Progenitor cell of endocrine pancreas (in vitro differentiated cells): ENCODE results near the gene CAV2. TPM values are rescaled to one million over a fixed set of nuclear protein-coding genes. Genes with fewer than 3 reads are reported as not detected.

Experiments
- DNase-seq: peaks from one replicate; pipeline ENCODE4 v3.0.0; 2021; ENCODE audit warnings: low spot score; ENCODE audit not compliant: unreplicated experiment
- H3K27ac Mint-ChIP-seq: 2 replicates; pipeline ENCODE4 v1.8.0; 2021; ENCODE audit warnings: mild to moderate bottlenecking, moderate library complexity, mixed read lengths
- H3K27me3 Mint-ChIP-seq: 2 replicates; pipeline ENCODE4 v1.8.0; 2021; ENCODE audit warnings: mixed read lengths
- H3K36me3 Mint-ChIP-seq: 2 replicates; pipeline ENCODE4 v1.8.0; 2022; ENCODE audit warnings: mixed read lengths; ENCODE audit not compliant: insufficient read depth
- H3K4me1 Mint-ChIP-seq: 2 replicates; pipeline ENCODE4 v1.8.0; 2021; ENCODE audit warnings: low read depth, mixed read lengths
- H3K4me3 Mint-ChIP-seq: 2 replicates; pipeline ENCODE4 v1.8.0; 2021; ENCODE audit warnings: low read depth, mild to moderate bottlenecking, moderate library complexity, mixed read lengths
- H3K9me3 Mint-ChIP-seq: 2 replicates; pipeline ENCODE4 v1.8.0; 2021; ENCODE audit warnings: low read depth, mixed read lengths
- total RNA-seq: library from RNA; stranded (reverse); gene quantifications from 2 replicates; pipeline ENCODE4 v1.2.1, GENCODE V29; 2021
- TF ChIP-seq, protein P1 (sequence below): fragments of 200-600 bp; sonication (generic); IDR thresholded peaks from one replicate; pipeline ENCODE4 v1.5.0; 2021; ENCODE audit warnings: antibody characterized with exemption, mild to moderate bottlenecking; ENCODE audit not compliant: unreplicated experiment

Gene CAV2
- total RNA-seq, 1 donor from 2014 or later = 9.4 TPM

DNA sequence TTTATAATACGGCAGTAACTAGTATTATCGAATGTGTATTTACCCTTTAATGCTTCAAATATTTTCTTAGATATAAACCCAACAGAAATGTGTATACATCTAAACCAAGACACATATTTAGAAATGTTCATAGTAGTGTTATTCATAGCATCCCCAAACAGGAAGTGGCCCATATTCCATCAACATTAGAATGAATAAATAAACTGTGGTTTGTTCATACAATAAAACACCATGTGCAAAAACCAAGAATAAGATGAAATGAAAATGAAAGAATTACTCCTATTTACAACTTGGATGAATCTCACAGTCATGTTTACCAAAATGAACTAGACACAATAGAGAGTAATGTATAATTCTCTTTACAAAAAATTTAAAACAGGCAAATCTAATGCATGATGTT lies 9.2 kb upstream of the CAV2 start:
- Mint-ChIP-seq H3K36me3 (no peaks in the 10 kb centered on the region), H3K27me3 (no peaks in the 10 kb centered on the region), H3K9me3 (no peaks in the 10 kb centered on the region), H3K27ac (no peak overlapping the region), H3K4me1 (peaks cover 4% of the 10 kb centered on the region), H3K4me3 (no peak overlapping the region)
- no peak for DNase-seq
- TF ChIP-seq, protein P1, sequence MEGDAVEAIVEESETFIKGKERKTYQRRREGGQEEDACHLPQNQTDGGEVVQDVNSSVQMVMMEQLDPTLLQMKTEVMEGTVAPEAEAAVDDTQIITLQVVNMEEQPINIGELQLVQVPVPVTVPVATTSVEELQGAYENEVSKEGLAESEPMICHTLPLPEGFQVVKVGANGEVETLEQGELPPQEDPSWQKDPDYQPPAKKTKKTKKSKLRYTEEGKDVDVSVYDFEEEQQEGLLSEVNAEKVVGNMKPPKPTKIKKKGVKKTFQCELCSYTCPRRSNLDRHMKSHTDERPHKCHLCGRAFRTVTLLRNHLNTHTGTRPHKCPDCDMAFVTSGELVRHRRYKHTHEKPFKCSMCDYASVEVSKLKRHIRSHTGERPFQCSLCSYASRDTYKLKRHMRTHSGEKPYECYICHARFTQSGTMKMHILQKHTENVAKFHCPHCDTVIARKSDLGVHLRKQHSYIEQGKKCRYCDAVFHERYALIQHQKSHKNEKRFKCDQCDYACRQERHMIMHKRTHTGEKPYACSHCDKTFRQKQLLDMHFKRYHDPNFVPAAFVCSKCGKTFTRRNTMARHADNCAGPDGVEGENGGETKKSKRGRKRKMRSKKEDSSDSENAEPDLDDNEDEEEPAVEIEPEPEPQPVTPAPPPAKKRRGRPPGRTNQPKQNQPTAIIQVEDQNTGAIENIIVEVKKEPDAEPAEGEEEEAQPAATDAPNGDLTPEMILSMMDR = no peak

DNA sequence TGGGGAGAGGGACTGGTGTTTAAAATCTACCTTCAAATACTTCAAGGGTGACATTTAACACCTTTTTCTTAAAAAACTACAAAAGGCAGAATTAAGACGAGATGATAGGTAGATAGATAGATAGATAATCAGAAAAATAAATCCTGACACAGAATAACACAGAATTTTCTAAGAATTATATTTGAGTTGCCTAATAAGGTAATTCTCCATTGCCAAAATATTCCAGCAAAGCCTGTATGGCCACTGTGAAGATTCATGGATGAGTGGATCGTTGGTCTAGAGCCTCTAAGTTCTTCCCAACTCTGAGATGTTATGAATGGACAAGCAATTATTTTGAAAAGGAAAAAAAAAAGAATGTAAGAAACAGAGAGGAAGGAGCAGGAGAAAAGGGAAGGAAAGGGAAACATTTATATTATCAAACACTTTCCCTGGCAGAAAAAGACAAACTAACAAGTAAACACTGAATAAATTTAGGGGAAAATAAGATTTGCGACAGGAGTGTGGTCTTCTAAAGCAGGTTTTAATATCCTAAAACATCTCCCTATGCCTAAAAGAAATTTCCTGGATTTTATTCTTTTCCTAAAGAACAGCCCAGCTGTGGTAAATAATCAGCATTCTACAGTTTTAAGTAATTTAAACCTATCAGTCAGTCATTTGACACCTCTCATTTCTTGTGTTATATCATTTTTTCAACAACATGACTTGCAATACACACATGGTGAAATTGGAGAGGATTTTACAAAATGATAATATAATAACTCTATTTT lies 7.5 kb upstream of the CAV2 start:
- no peaks in the 10 kb centered on the region for H3K27me3 Mint-ChIP-seq
- no peak overlapping the region for H3K27ac Mint-ChIP-seq
- H3K4me3 Mint-ChIP-seq = no peak overlapping the region
- H3K9me3 Mint-ChIP-seq = no peaks in the 10 kb centered on the region
- TF ChIP-seq, protein P1 = no peak
- no peak for DNase-seq
- peaks cover 4% of the 10 kb centered on the region for H3K4me1 Mint-ChIP-seq
- no peaks in the 10 kb centered on the region for H3K36me3 Mint-ChIP-seq

DNA sequence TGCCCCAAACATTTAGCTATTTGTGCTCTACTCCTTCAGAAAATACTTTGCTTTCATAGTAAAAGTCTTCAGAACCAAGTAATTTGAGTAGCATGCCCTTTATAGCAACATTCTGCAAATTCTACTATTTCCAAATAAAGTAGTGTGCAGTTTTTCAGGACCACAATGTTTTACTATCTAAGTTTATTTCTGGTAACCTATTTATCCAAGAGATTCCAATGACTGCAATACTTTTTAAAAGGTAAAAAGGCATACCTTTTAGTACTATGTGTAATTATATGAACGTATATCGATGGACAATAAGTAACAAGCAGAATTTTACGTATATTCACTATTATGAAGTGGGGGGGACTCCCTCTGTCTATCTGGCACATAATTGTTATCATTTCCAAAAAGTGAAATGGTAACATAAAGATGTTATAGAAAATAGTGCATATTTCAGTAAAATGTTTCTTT lies 6.9 kb upstream of the CAV2 start:
- Mint-ChIP-seq H3K36me3 (no peaks in the 10 kb centered on the region), H3K4me1 (peaks cover 4% of the 10 kb centered on the region), H3K27ac (no peak overlapping the region), H3K27me3 (no peaks in the 10 kb centered on the region), H3K9me3 (peaks cover 2% of the 10 kb centered on the region), H3K4me3 (no peak overlapping the region)
- no peak for DNase-seq
- TF ChIP-seq, protein P1 = no peak

GRCh38 chr7:116493449-116493848 lies 6.1 kb upstream of the CAV2 start:
- no peak overlapping the region for H3K27ac Mint-ChIP-seq
- H3K9me3 Mint-ChIP-seq = peaks cover 2% of the 10 kb centered on the region
- H3K27me3 Mint-ChIP-seq = peaks cover 4% of the 10 kb centered on the region
- no peaks in the 10 kb centered on the region for H3K36me3 Mint-ChIP-seq
- no peak overlapping the region for H3K4me3 Mint-ChIP-seq
- no peak for DNase-seq
- H3K4me1 Mint-ChIP-seq = peaks cover 4% of the 10 kb centered on the region
- TF ChIP-seq, protein P1 = no peak

GRCh38 chr7:116494472-116494871 lies 5.1 kb upstream of the CAV2 start:
- no peaks in the 10 kb centered on the region for H3K36me3 Mint-ChIP-seq
- peaks cover 4% of the 10 kb centered on the region for H3K4me1 Mint-ChIP-seq
- TF ChIP-seq, protein P1 = no peak
- H3K9me3 Mint-ChIP-seq = peaks cover 2% of the 10 kb centered on the region
- no peak for DNase-seq
- peaks cover 7% of the 10 kb centered on the region for H3K27me3 Mint-ChIP-seq
- H3K4me3 Mint-ChIP-seq = no peak overlapping the region
- no peak overlapping the region for H3K27ac Mint-ChIP-seq
